Gastrocnemius medialis (tissue), 4 donors: Measurements from ENCODE around the gene RADIL.

Experiments
- POLR2A ChIP-seq, 2 donors: fragments of 450-650 bp; IDR thresholded peaks; one replicate each; pipeline ENCODE4 v1.6.1; 2017; ENCODE audit warnings: antibody characterized with exemption in 2 of 2, mild to moderate bottlenecking in 2 of 2, moderate library complexity in 2 of 2
- TF ChIP-seq, protein P1 (sequence below), 5 experiments: fragments of 450-650 bp in 3 of 5; fragments of 200-600 bp in 2 of 5; sonication (generic) in 2 of 5; IDR thresholded peaks in 4 of 5; conservative IDR thresholded peaks in 1 of 5; 1 replicate in 4 of 5; 2 replicates in 1 of 5; pipeline ENCODE4 v1.5.1; 2016 to 2019; ENCODE audit warnings: antibody characterized with exemption in 5 of 5, mild to moderate bottlenecking in 3 of 5, moderate library complexity in 3 of 5

DNA sequence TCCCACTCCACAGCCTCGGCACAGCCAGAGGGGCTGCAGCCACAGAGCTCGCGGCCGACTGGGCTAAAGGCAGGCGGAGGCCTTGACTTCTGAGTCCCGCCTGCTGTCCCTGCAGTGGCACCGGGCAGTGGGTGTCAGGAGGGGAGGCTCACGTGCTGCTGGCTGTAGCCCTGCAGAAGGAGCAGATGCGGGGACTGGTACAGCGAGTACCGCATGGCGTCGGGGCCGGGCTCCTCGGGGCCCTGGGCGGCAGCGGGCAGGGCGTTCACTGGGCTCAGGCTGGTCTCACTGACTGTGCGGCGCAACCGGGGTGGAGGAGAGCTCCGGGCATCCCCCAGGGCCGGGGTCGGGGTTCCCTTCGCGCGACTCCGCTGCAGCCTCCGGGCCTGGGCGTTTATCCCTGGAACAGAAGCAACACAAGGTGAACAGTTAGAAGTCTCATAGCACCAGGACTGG lies 47.3 kb downstream of the RADIL start:
- TF ChIP-seq, protein P1, sequence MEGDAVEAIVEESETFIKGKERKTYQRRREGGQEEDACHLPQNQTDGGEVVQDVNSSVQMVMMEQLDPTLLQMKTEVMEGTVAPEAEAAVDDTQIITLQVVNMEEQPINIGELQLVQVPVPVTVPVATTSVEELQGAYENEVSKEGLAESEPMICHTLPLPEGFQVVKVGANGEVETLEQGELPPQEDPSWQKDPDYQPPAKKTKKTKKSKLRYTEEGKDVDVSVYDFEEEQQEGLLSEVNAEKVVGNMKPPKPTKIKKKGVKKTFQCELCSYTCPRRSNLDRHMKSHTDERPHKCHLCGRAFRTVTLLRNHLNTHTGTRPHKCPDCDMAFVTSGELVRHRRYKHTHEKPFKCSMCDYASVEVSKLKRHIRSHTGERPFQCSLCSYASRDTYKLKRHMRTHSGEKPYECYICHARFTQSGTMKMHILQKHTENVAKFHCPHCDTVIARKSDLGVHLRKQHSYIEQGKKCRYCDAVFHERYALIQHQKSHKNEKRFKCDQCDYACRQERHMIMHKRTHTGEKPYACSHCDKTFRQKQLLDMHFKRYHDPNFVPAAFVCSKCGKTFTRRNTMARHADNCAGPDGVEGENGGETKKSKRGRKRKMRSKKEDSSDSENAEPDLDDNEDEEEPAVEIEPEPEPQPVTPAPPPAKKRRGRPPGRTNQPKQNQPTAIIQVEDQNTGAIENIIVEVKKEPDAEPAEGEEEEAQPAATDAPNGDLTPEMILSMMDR (IDR thresholded peaks at IDR 0.05 in 4 of 5, conservative IDR thresholded peaks at IDR 0.05 in 1 of 5), result no peak
- no peak for TF ChIP-seq POLR2A (IDR thresholded peaks at IDR 0.05)
